NB4 (cell line): ENCODE results near the gene LIN37.
A peak's percentile ranks its signal among the peaks of the same experiment; 100 is the strongest.

ENCODE experiments used
- DNase-seq: peaks from one replicate; pipeline ENCODE4 v3.0.0; 2010; ENCODE audit warnings: low read depth
- H3K4me3 ChIP-seq: one replicate; pipeline ENCODE4 v1.5.1; 2011; ENCODE audit warnings: mild to moderate bottlenecking, low read depth, low read length, moderate library complexity
- CTCF ChIP-seq: IDR thresholded peaks from one replicate; pipeline ENCODE4 v1.5.1; 2012; ENCODE audit warnings: low read depth, low read length
- MAX ChIP-seq: IDR thresholded peaks from 2 replicates; pipeline ENCODE4 v1.6.1; 2011; ENCODE audit warnings: low read depth, low read length
- MYC ChIP-seq: IDR thresholded peaks from 2 replicates; pipeline ENCODE4 v1.6.1; 2011; ENCODE audit warnings: low read depth, low read length
- POLR2A ChIP-seq: IDR thresholded peaks from 2 replicates; pipeline ENCODE4 v1.6.1; 2011; ENCODE audit warnings: mild to moderate bottlenecking; ENCODE audit not compliant: insufficient read length; ENCODE audit errors: extremely low read depth

The LIN37 gene

GRCh38 chr19:35743640-35744429 is 4.5 kb upstream of the LIN37 start:
- TF ChIP-seq MYC (no peak), MAX (no peak), POLR2A (no peak), CTCF (no peak)
- no peak for DNase-seq
- no peak overlapping the region for H3K4me3 ChIP-seq

GRCh38 chr19:35744430-35745327 is 3.7 kb upstream of the LIN37 start:
- H3K4me3 ChIP-seq, result peak overlapping the region; percentile 66
- peak; percentile 91 for DNase-seq
- TF ChIP-seq MYC (no peak), POLR2A (peak; percentile 42)

- TF ChIP-seq MYC (peak; percentile 31; the same call in 1 of the 2 replicates), POLR2A (no peak)
- DNase-seq, result peak; percentile 96
These were observed 2.9 kb upstream of the LIN37 start, which contains the start of the genes PSENEN and U2AF1L4 for GRCh38 chr19:35745328-35746086. PSENEN (plus strand) TSS chr19:35745651; CDS start chr19:35745931, 280 bp downstream. U2AF1L4 (minus strand) TSS chr19:35745418; CDS start chr19:35745391, 27 bp downstream.

GRCh38 chr19:35746087-35746462 is 2.3 kb upstream of the LIN37 start:
- TF ChIP-seq CTCF (no peak), POLR2A (no peak), MAX (no peak), MYC (no peak)
- DNase-seq, result no peak
- H3K4me3 ChIP-seq, result peak overlapping the region; percentile 86

More at GRCh38 chr19:35745328-35746086, 2.9 kb upstream of the LIN37 start, which contains the start of the genes PSENEN and U2AF1L4:
- H3K4me3 ChIP-seq, result peak within 1 kb of the TSS; percentile 86

- TF ChIP-seq MYC, result no peak
- TF ChIP-seq CTCF, result no peak
- TF ChIP-seq MAX, result no peak
- no peak for TF ChIP-seq POLR2A
- H3K4me3 ChIP-seq, result peak overlapping the region; percentile 86
- no peak for DNase-seq
These were observed 1.8 kb upstream of the LIN37 start for GRCh38 chr19:35746531-35746930.

- no peak for TF ChIP-seq MAX
- TF ChIP-seq CTCF, result no peak
- no peak for TF ChIP-seq POLR2A
- TF ChIP-seq MYC, result no peak
These were observed 1.8 kb downstream of the LIN37 start for GRCh38 chr19:35750167-35750566.

More at GRCh38 chr19:35750167-35750566, 1.8 kb downstream of the LIN37 start:
- no peak for DNase-seq
- no peak overlapping the region for H3K4me3 ChIP-seq
